Activated CD8-positive, alpha-beta memory T cell treated with anti-CD3 and anti-CD28 coated beads, Interleukin-2, amount 50 U/mL, for 24 hours (primary cell): ENCODE measurements around the gene EGFL8.
A peak's percentile ranks its signal among the peaks of the same experiment; 100 is the strongest.
"Not testable (repeated sequence)": the region's sequence is repeated elsewhere in the genome, so short reads cannot be mapped to it uniquely, and the experiment has no call there.

Source experiments
- DNase-seq: peaks from one replicate; pipeline ENCODE4 v3.0.0-alpha.2; 2020; ENCODE audit errors: extremely low read depth

Gene EGFL8

GRCh38 chr6:32164295-32164694 is at the start of gene EGFL8:
Gene EGFL8, plus strand, starts transcription at chr6:32164595. Its CDS starts 1,571 bp downstream, at chr6:32166166.
- DNase-seq: no peak

- DNase-seq: no peak
These were observed 49.6 kb upstream of the EGFL8 start for GRCh38 chr6:32114796-32115195.

GRCh38 chr6:32115623-32116022 is 48.8 kb upstream of the EGFL8 start:
- DNase-seq: no peak

GRCh38 chr6:32116674-32117073 is 47.7 kb upstream of the EGFL8 start:
- no peak for DNase-seq

GRCh38 chr6:32117461-32117860 is 46.9 kb upstream of the EGFL8 start:
- DNase-seq: no peak

GRCh38 chr6:32118782-32119628 is 45.4 kb upstream of the EGFL8 start:
- DNase-seq: peak; percentile 28

GRCh38 chr6:32120573-32121059 is 43.8 kb upstream of the EGFL8 start:
- DNase-seq: no peak

- DNase-seq: no peak
These were observed 40.7 kb upstream of the EGFL8 start for GRCh38 chr6:32123681-32124080.

- DNase-seq: no peak
These were observed 37.5 kb upstream of the EGFL8 start for GRCh38 chr6:32126880-32127279.

GRCh38 chr6:32127409-32127716 is 37.0 kb upstream of the EGFL8 start:
- no peak for DNase-seq

GRCh38 chr6:32127717-32128592 is 36.4 kb upstream of the EGFL8 start, which contains the start of gene ATF6B:
Gene ATF6B, minus strand, starts transcription at chr6:32128246. Its CDS starts 39 bp downstream, at chr6:32128207.
- peak; percentile 96 for DNase-seq

GRCh38 chr6:32128751-32129296 is 35.6 kb upstream of the EGFL8 start:
- DNase-seq: no peak

GRCh38 chr6:32129297-32130088 is 34.9 kb upstream of the EGFL8 start:
- no peak for DNase-seq

- DNase-seq: no peak
These were observed 32.9 kb upstream of the EGFL8 start for GRCh38 chr6:32131439-32131948.

GRCh38 chr6:32132110-32132509 is 32.3 kb upstream of the EGFL8 start:
- no peak for DNase-seq

- DNase-seq: no peak
These were observed 30.6 kb upstream of the EGFL8 start for GRCh38 chr6:32133786-32134185.

GRCh38 chr6:32137454-32137853 is 26.9 kb upstream of the EGFL8 start:
- no peak for DNase-seq

- no peak for DNase-seq
These were observed 24.8 kb upstream of the EGFL8 start for GRCh38 chr6:32139590-32139989.

- DNase-seq: no peak
These were observed 23.9 kb upstream of the EGFL8 start for GRCh38 chr6:32140420-32141046.

GRCh38 chr6:32144238-32144637 is 20.2 kb upstream of the EGFL8 start:
- DNase-seq: not testable (repeated sequence)

- DNase-seq: no peak
These were observed 18.1 kb upstream of the EGFL8 start for GRCh38 chr6:32146287-32146686.
